ENCODE data around the gene HCRTR1.
A peak's percentile ranks its signal among the peaks of the same experiment; 100 is the strongest.

The HCRTR1 gene

GRCh38 chr1:31667065-31667785 is 49.7 kb downstream of the HCRTR1 start:
- Histone ChIP-seq H3K9me3 (ENCODE audit: control insufficient read depth, low read length) (no peaks in the 10 kb centered on the region), H3K4me3 (ENCODE audit: low read length) (no peak overlapping the region), H3K27me3 (replicated peaks; ENCODE audit: control insufficient read depth, insufficient read depth, low read length) (no peaks in the 10 kb centered on the region), H3K36me3 (ENCODE audit: control insufficient read depth, insufficient read depth, low read length, severe bottlenecking) (peaks cover 61% of the 10 kb centered on the region), H3K9ac (ENCODE audit: low read length) (no peak overlapping the region), H3K4me1 (ENCODE audit: control insufficient read depth, insufficient read depth, low read length) (peaks cover 40% of the 10 kb centered on the region)
- DNase-seq (ENCODE audit: low read depth): no peak

- no peak overlapping the region for H3K4me3 ChIP-seq (ENCODE audit: low read length)
- H3K9me3 ChIP-seq (ENCODE audit: control insufficient read depth, low read length): no peaks in the 10 kb centered on the region
- H3K36me3 ChIP-seq (ENCODE audit: control insufficient read depth, insufficient read depth, low read length, severe bottlenecking): peaks cover 59% of the 10 kb centered on the region
- DNase-seq (ENCODE audit: low read depth): no peak
- H3K27me3 ChIP-seq (replicated peaks; ENCODE audit: control insufficient read depth, insufficient read depth, low read length): no peaks in the 10 kb centered on the region
- peaks cover 47% of the 10 kb centered on the region for H3K4me1 ChIP-seq (ENCODE audit: control insufficient read depth, insufficient read depth, low read length)
- peak overlapping the region; percentile 20 for H3K9ac ChIP-seq (ENCODE audit: low read length)
Observed at GRCh38 chr1:31668303-31668883, 50.9 kb downstream of the HCRTR1 start.

GRCh38 chr1:31669433-31669785 is 51.9 kb downstream of the HCRTR1 start:
- Histone ChIP-seq H3K27me3 (replicated peaks; ENCODE audit: control insufficient read depth, insufficient read depth, low read length) (no peaks in the 10 kb centered on the region), H3K4me1 (ENCODE audit: control insufficient read depth, insufficient read depth, low read length) (peaks cover 49% of the 10 kb centered on the region), H3K9ac (ENCODE audit: low read length) (no peak overlapping the region), H3K4me3 (ENCODE audit: low read length) (no peak overlapping the region), H3K9me3 (ENCODE audit: control insufficient read depth, low read length) (no peaks in the 10 kb centered on the region), H3K36me3 (ENCODE audit: control insufficient read depth, insufficient read depth, low read length, severe bottlenecking) (peaks cover 65% of the 10 kb centered on the region)
- no peak for DNase-seq (ENCODE audit: low read depth)

GRCh38 chr1:31669786-31670592 is 52.5 kb downstream of the HCRTR1 start:
- H3K4me3 ChIP-seq (ENCODE audit: low read length): no peak overlapping the region
- H3K4me1 ChIP-seq (ENCODE audit: control insufficient read depth, insufficient read depth, low read length): peaks cover 49% of the 10 kb centered on the region
- no peaks in the 10 kb centered on the region for H3K9me3 ChIP-seq (ENCODE audit: control insufficient read depth, low read length)
- peak overlapping the region; percentile 37 for H3K9ac ChIP-seq (ENCODE audit: low read length)
- DNase-seq (ENCODE audit: low read depth): peak; percentile 15
- H3K36me3 ChIP-seq (ENCODE audit: control insufficient read depth, insufficient read depth, low read length, severe bottlenecking): peaks cover 68% of the 10 kb centered on the region
- no peaks in the 10 kb centered on the region for H3K27me3 ChIP-seq (replicated peaks; ENCODE audit: control insufficient read depth, insufficient read depth, low read length)

- no peak for DNase-seq (ENCODE audit: low read depth)
- H3K27me3 ChIP-seq (replicated peaks; ENCODE audit: control insufficient read depth, insufficient read depth, low read length): no peaks in the 10 kb centered on the region
- peak overlapping the region; percentile 37 for H3K9ac ChIP-seq (ENCODE audit: low read length)
- peaks cover 68% of the 10 kb centered on the region for H3K36me3 ChIP-seq (ENCODE audit: control insufficient read depth, insufficient read depth, low read length, severe bottlenecking)
- no peak overlapping the region for H3K4me3 ChIP-seq (ENCODE audit: low read length)
- H3K4me1 ChIP-seq (ENCODE audit: control insufficient read depth, insufficient read depth, low read length): peaks cover 49% of the 10 kb centered on the region
- no peaks in the 10 kb centered on the region for H3K9me3 ChIP-seq (ENCODE audit: control insufficient read depth, low read length)
Observed at GRCh38 chr1:31670593-31670964, 53.1 kb downstream of the HCRTR1 start.

- Histone ChIP-seq H3K9me3 (ENCODE audit: control insufficient read depth, low read length) (no peaks in the 10 kb centered on the region), H3K9ac (ENCODE audit: low read length) (no peak overlapping the region), H3K4me3 (ENCODE audit: low read length) (no peak overlapping the region), H3K36me3 (ENCODE audit: control insufficient read depth, insufficient read depth, low read length, severe bottlenecking) (peaks cover 68% of the 10 kb centered on the region), H3K4me1 (ENCODE audit: control insufficient read depth, insufficient read depth, low read length) (peaks cover 47% of the 10 kb centered on the region), H3K27me3 (replicated peaks; ENCODE audit: control insufficient read depth, insufficient read depth, low read length) (no peaks in the 10 kb centered on the region)
- DNase-seq (ENCODE audit: low read depth): no peak
Observed at GRCh38 chr1:31671147-31671546, 53.7 kb downstream of the HCRTR1 start.

- H3K4me3 ChIP-seq (ENCODE audit: low read length): no peak overlapping the region
- H3K27me3 ChIP-seq (replicated peaks; ENCODE audit: control insufficient read depth, insufficient read depth, low read length): no peaks in the 10 kb centered on the region
- no peaks in the 10 kb centered on the region for H3K9me3 ChIP-seq (ENCODE audit: control insufficient read depth, low read length)
- peaks cover 46% of the 10 kb centered on the region for H3K4me1 ChIP-seq (ENCODE audit: control insufficient read depth, insufficient read depth, low read length)
- H3K9ac ChIP-seq (ENCODE audit: low read length): no peak overlapping the region
- H3K36me3 ChIP-seq (ENCODE audit: control insufficient read depth, insufficient read depth, low read length, severe bottlenecking): peaks cover 72% of the 10 kb centered on the region
- no peak for DNase-seq (ENCODE audit: low read depth)
Observed at GRCh38 chr1:31671561-31672201, 54.2 kb downstream of the HCRTR1 start.

- Histone ChIP-seq H3K27me3 (replicated peaks; ENCODE audit: control insufficient read depth, insufficient read depth, low read length) (no peaks in the 10 kb centered on the region), H3K9me3 (ENCODE audit: control insufficient read depth, low read length) (no peaks in the 10 kb centered on the region), H3K4me3 (ENCODE audit: low read length) (no peak overlapping the region), H3K4me1 (ENCODE audit: control insufficient read depth, insufficient read depth, low read length) (peaks cover 36% of the 10 kb centered on the region), H3K36me3 (ENCODE audit: control insufficient read depth, insufficient read depth, low read length, severe bottlenecking) (peaks cover 75% of the 10 kb centered on the region), H3K9ac (ENCODE audit: low read length) (no peak overlapping the region)
- no peak for DNase-seq (ENCODE audit: low read depth)
Observed at GRCh38 chr1:31672986-31673385, 55.5 kb downstream of the HCRTR1 start.

- Histone ChIP-seq H3K4me3 (ENCODE audit: low read length) (no peak overlapping the region), H3K9me3 (ENCODE audit: control insufficient read depth, low read length) (no peaks in the 10 kb centered on the region), H3K36me3 (ENCODE audit: control insufficient read depth, insufficient read depth, low read length, severe bottlenecking) (peaks cover 78% of the 10 kb centered on the region), H3K4me1 (ENCODE audit: control insufficient read depth, insufficient read depth, low read length) (peaks cover 36% of the 10 kb centered on the region), H3K9ac (ENCODE audit: low read length) (no peak overlapping the region), H3K27me3 (replicated peaks; ENCODE audit: control insufficient read depth, insufficient read depth, low read length) (no peaks in the 10 kb centered on the region)
- DNase-seq (ENCODE audit: low read depth): no peak
Observed at GRCh38 chr1:31673433-31673832, 55.9 kb downstream of the HCRTR1 start.

- no peaks in the 10 kb centered on the region for H3K27me3 ChIP-seq (replicated peaks; ENCODE audit: control insufficient read depth, insufficient read depth, low read length)
- H3K36me3 ChIP-seq (ENCODE audit: control insufficient read depth, insufficient read depth, low read length, severe bottlenecking): peaks cover 81% of the 10 kb centered on the region
- peak; percentile 43 for DNase-seq (ENCODE audit: low read depth)
- H3K9me3 ChIP-seq (ENCODE audit: control insufficient read depth, low read length): no peaks in the 10 kb centered on the region
- no peak overlapping the region for H3K4me3 ChIP-seq (ENCODE audit: low read length)
- no peak overlapping the region for H3K9ac ChIP-seq (ENCODE audit: low read length)
- H3K4me1 ChIP-seq (ENCODE audit: control insufficient read depth, insufficient read depth, low read length): peaks cover 31% of the 10 kb centered on the region
Observed at GRCh38 chr1:31674626-31675025, 57.1 kb downstream of the HCRTR1 start.

GRCh38 chr1:31675161-31675560 is 57.7 kb downstream of the HCRTR1 start:
- H3K9ac ChIP-seq (ENCODE audit: low read length): no peak overlapping the region
- DNase-seq (ENCODE audit: low read depth): no peak
- H3K4me3 ChIP-seq (ENCODE audit: low read length): no peak overlapping the region
- H3K4me1 ChIP-seq (ENCODE audit: control insufficient read depth, insufficient read depth, low read length): peaks cover 25% of the 10 kb centered on the region
- peaks cover 84% of the 10 kb centered on the region for H3K36me3 ChIP-seq (ENCODE audit: control insufficient read depth, insufficient read depth, low read length, severe bottlenecking)
- H3K27me3 ChIP-seq (replicated peaks; ENCODE audit: control insufficient read depth, insufficient read depth, low read length): no peaks in the 10 kb centered on the region
- no peaks in the 10 kb centered on the region for H3K9me3 ChIP-seq (ENCODE audit: control insufficient read depth, low read length)
